Measurements from ENCODE around the gene WBP1.
"Not testable (repeated sequence)": the region's sequence is repeated elsewhere in the genome, so short reads cannot be mapped to it uniquely, and the experiment has no call there.

Gene WBP1

DNA sequence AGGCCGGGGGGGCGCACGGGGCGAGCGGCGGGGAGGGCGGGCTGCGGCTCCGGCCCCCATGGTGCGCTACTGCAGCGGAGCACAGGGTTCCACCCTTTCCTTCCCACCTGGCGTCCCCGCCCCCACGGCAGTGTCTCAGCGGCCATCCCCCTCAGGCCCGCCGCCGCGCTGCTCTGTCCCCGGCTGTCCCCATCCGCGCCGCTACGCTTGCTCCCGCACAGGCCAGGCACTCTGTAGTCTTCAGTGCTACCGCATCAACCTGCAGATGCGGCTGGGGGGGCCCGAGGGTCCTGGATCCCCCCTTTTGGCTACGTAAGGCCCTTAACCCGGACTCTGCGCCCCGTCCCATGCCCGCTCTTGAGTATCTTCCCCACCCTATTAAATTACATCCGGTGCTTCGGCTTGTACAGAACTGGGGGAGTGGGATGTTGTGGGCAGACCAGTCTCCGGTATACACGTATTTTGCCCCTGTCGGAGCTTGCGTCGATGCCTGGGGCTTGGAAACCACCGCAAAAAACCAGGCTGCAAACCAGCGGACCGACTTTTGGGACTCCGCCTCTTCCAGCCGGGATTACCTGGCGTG lies 598 bp upstream of the WBP1 start:
- peak overlapping the region; percentile 70 for H3K4me3 ChIP-seq (ENCODE audit: low read depth, low read length)
- TF ChIP-seq, protein P1, sequence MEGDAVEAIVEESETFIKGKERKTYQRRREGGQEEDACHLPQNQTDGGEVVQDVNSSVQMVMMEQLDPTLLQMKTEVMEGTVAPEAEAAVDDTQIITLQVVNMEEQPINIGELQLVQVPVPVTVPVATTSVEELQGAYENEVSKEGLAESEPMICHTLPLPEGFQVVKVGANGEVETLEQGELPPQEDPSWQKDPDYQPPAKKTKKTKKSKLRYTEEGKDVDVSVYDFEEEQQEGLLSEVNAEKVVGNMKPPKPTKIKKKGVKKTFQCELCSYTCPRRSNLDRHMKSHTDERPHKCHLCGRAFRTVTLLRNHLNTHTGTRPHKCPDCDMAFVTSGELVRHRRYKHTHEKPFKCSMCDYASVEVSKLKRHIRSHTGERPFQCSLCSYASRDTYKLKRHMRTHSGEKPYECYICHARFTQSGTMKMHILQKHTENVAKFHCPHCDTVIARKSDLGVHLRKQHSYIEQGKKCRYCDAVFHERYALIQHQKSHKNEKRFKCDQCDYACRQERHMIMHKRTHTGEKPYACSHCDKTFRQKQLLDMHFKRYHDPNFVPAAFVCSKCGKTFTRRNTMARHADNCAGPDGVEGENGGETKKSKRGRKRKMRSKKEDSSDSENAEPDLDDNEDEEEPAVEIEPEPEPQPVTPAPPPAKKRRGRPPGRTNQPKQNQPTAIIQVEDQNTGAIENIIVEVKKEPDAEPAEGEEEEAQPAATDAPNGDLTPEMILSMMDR (IDR thresholded peaks at IDR 0.05; ENCODE audit: low read depth, low read length): no peak

DNA sequence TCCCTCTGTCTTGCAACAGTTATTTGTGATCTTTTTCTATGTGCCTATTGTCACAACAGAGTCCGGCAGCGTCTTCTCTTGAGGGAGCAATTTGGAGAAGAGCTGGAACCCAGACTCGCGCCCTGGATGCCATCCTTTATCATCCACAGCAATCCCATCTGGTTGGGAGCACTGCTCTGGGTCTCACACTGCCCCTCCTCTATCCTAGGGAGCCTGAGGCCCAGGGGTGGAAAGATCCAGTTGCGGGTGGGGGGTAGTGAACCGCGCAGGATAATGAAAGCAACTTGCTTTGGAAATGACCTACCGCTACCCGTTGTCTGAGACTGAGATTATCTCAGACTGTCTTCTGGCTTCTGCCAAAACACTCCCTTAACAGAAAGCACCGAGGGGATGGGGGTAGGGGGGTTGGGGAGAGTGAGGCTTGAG lies 713 bp downstream of the WBP1 start:
- TF ChIP-seq, protein P1 (IDR thresholded peaks at IDR 0.05; ENCODE audit: low read depth, low read length): no peak
- H3K4me3 ChIP-seq (ENCODE audit: low read depth, low read length): peak overlapping the region; percentile 79

DNA sequence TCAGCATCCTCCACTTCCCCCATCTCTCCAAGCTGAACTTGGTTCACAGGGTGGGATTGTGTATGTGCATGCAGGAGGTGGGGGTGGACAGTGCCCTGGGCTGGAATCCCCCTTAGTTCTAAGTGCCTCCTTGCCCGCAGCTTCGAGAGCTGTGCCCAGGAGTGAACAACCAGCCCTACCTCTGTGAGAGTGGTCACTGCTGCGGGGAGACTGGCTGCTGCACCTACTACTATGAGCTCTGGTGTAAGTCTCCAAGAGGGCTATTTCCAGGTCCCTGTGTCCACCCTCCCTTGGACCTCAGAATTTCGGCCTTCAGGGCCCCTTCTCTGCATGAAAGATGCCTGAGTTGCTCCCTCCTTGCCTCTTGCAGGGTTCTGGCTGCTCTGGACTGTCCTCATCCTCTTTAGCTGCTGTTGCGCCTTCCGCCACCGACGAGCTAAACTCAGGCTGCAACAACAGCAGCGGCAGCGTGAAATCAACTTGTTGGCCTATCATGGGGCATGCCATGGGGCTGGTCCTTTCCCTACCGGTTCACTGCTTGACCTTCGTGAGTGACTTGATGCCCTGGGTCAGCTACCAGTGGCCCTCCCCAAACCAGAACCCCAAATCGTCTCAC lies 1.4 kb downstream of the WBP1 start:
- peak overlapping the region; percentile 79 for H3K4me3 ChIP-seq (ENCODE audit: low read depth, low read length)

DNA sequence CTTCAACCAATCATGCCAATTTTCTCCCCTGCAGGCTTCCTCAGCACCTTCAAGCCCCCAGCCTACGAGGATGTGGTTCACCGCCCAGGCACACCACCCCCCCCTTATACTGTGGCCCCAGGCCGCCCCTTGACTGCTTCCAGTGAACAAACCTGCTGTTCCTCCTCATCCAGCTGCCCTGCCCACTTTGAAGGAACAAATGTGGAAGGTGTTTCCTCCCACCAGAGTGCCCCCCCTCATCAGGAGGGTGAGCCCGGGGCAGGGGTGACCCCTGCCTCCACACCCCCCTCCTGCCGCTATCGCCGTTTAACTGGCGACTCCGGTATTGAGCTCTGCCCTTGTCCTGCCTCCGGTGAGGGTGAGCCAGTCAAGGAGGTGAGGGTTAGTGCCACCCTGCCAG lies 1.9 kb downstream of the WBP1 start:
- H3K4me3 ChIP-seq (ENCODE audit: low read depth, low read length): not testable (repeated sequence)

DNA sequence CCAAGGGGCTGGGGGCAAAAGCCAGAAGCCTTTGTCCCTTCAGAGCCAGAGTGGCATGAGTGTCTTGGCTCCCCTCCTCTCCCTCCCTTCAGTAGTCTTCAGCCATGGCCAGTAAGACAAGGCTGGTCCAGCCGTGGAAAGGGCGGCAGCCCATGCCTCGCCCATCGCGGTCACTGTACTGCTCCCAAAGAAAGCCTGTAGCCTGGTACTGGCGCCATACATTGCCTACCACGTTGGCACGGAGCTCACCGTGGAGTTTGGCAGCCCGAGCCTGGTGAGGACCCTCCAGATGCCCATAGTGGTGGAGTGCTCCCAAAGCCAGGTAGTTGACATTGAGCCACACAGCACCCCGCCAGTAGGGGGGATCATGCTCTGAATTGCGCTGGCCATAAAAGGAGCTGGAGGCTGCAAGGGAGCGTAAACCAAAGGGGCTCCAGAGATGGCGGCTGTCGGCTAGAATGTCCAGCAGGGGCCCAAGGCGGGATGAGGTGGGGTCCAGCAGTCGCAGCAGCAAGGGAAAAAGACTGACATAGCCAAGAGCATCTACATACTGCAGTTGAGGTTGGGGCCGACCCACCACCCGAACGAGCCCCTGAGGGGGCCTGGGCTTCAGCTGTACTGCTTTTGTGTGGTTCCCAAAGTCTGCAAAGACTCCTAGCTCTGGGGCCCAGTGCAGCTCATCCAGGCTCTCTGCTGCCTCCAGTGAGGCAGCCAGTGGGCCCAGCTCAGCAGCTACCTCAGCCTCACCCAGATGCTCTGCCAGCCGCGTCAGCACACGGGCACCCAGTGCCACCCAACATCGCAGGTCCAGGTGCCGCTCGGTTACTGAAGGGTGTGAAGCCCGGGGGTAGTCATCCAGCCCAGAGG lies 3.2 kb downstream of the WBP1 start:
- TF ChIP-seq, protein P1 (IDR thresholded peaks at IDR 0.05; ENCODE audit: low read depth, low read length): no peak

DNA sequence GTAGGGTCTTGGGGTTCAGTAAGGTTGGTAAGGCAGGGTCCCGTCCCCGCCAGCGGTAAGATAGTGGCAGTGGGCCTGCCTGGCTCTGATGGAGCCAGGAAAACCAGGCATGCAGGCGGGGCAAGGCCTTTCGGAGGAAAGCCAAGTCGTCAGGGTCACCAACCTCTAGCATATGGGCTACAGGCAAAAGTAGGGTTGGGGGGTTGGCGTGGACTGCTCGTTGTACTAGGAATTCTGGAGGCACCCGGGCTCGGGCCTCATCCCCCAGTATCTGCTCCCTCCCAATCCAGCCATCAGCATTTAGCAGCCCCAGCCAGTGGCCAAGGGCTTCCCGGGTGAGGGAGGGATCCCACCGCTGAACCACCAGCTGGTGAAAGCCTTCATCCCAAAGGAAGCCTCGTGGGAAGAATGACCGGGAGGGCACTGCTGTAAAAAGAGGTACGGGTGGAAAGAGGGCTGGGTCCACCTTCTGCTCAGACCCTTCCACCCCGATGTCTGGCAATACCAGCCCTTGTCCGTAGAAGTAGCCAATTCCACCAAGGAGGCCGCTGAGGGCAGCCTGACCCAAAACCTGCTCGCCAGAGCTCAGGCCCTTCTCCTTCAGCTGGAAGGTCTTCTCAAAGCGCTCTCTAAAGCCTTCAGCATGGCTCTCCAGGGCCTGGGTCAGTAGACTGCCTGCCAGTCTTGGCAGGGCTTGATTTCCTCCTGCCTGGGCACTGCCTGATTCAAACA lies 4.0 kb downstream of the WBP1 start:
- TF ChIP-seq, protein P1 (IDR thresholded peaks at IDR 0.05; ENCODE audit: low read depth, low read length): no peak
- H3K4me3 ChIP-seq (ENCODE audit: low read depth, low read length): no peak overlapping the region

More for the DNA sequence above, 3.2 kb downstream of the WBP1 start:
- H3K4me3 ChIP-seq (ENCODE audit: low read depth, low read length): no peak overlapping the region

DNA sequence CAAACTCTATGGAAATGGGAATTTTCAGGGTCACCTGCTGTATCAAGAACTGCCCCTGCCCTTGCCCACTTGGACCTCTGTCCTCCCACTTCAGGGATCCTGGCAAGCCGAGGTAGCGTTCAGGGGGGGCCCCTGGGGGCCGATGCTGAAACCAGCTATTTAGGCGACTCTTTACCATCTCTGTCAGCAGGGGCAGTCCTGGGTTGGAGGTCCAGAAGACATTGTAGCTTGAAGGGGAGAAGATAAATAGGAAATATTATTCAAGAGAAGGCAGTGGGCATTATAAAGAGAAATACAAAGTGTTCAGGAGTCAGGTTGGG lies 4.5 kb downstream of the WBP1 start:
- TF ChIP-seq, protein P1 (IDR thresholded peaks at IDR 0.05; ENCODE audit: low read depth, low read length): no peak

DNA sequence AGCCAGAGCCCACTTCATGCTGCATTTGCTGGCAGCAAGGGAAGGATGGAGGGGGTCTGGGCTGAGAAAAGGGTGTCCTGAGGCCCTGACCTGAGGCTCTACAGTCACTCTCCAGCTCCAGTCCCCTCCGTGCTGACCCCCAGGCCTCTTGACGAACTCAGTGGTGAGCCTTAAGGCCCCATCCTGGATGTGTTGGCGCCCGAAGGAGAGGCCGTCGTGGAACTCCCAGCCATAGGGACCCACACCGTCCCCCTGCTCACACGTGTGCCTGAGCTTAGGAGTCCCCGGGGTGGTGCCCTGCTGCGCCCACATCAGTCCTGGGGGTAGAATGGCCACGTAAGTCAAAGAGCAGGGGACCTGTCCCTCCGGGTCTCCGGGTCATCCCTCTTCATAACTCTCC lies 6.2 kb downstream of the WBP1 start:
- TF ChIP-seq, protein P1 (IDR thresholded peaks at IDR 0.05; ENCODE audit: low read depth, low read length): no peak
- peak overlapping the region; percentile 88 for H3K4me3 ChIP-seq (ENCODE audit: low read depth, low read length)

More for the DNA sequence above, 4.5 kb downstream of the WBP1 start:
- no peak overlapping the region for H3K4me3 ChIP-seq (ENCODE audit: low read depth, low read length)

DNA sequence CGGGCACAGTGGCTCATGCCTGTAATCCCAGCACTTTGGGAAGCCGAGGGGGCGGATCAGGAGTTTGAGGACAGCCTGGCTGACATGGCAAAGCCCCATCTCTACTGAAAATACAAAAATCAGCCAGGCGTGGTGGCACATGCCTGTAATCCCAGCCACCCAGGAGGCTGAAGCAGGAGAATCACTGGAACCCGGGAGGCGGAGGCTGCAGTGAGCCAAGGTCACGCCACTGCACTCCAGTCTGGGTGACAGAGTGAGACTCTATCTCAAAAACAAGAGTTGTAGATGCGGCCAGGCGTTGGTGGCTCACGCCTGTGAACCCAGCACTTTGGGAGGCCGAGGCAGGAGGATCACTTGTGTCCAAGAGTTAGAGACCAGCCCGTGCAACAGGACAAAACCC lies 12.5 kb downstream of the WBP1 start:
- not testable (repeated sequence) for H3K4me3 ChIP-seq (ENCODE audit: low read depth, low read length)
